Panc1 (cell line): ENCODE results near the gene ADTRP. TPM values are rescaled to one million over a fixed set of nuclear protein-coding genes. Genes with fewer than 3 reads are reported as not detected.
A peak's percentile ranks its signal among the peaks of the same experiment; 100 is the strongest.

Experiments
- ATAC-seq: fragments of 200-7000 bp; cut with Tn5 transposase; 2 replicates; pipeline ENCODE4 v1.9.1; 2020; ENCODE audit warnings: mild to moderate bottlenecking, moderate library complexity
- BruUV-seq: library from RNA; stranded (reverse); fragments of 400-500 nt; replicated peaks from 2 replicates; lab custom pipeline; 2021; lab: Mats Ljungman, UMichigan
- CTCF ChIA-PET: fragments of 300-600 bp; sonication (Branson Sonifier 250); formaldehyde crosslinking; loops from one replicate; lab custom pipeline; 2022; ENCODE audit warnings: antibody characterized with exemption; lab: Charles Lee
- POLR2A ChIA-PET: fragments of 300-600 bp; sonication (Branson Sonifier 250); formaldehyde crosslinking; loops from one replicate; lab custom pipeline; 2022; ENCODE audit warnings: antibody characterized with exemption; lab: Charles Lee
- DNase-seq: peaks from one replicate; pipeline ENCODE4 v3.0.0-alpha.2; 2010; ENCODE audit warnings: low read depth, low spot score
- H3K27ac ChIP-seq: 2 replicates; pipeline ENCODE4 v1.5.1; 2011; ENCODE audit warnings: mild to moderate bottlenecking, low read length, inconsistent platforms
- H3K27me3 ChIP-seq: fragments of 200-500 bp; sonication (Bioruptor generic); 2 replicates; pipeline ENCODE4 v1.6.0; 2014; ENCODE audit warnings: low read length, inconsistent platforms; ENCODE audit not compliant: control insufficient read depth, insufficient read depth
- H3K36me3 ChIP-seq: fragments of 200-500 bp; sonication (Bioruptor generic); 2 replicates; pipeline ENCODE4 v1.5.1; 2014; ENCODE audit warnings: inconsistent platforms, mild to moderate bottlenecking, low read length, moderate library complexity; ENCODE audit not compliant: control insufficient read depth, insufficient read depth
- H3K4me1 ChIP-seq: 2 replicates; pipeline ENCODE4 v1.5.1; 2011; ENCODE audit warnings: inconsistent platforms, mild to moderate bottlenecking, low read length, moderate library complexity; ENCODE audit not compliant: control insufficient read depth, insufficient read depth
- H3K4me3 ChIP-seq, 2 experiments: 2 replicates each; pipeline ENCODE4 v1.5.1; 2011 to 2012; ENCODE audit warnings: low read depth in 2 of 2, low read length in 2 of 2, mild to moderate bottlenecking in 2 of 2, inconsistent platforms in 1 of 2, moderate library complexity in 1 of 2
- H3K9me3 ChIP-seq: fragments of 200-500 bp; sonication (Bioruptor generic); 2 replicates; pipeline ENCODE4 v1.5.1; 2014; ENCODE audit warnings: low read depth, mild to moderate bottlenecking, inconsistent platforms, low read length, moderate library complexity; ENCODE audit not compliant: control insufficient read depth, insufficient read depth
- POLR2AphosphoS5 ChIP-seq: IDR thresholded peaks from 2 replicates; pipeline ENCODE4 v1.6.1; 2012; ENCODE audit warnings: mild to moderate bottlenecking, low read depth, low read length, moderate library complexity
- REST ChIP-seq, 2 experiments: IDR thresholded peaks; 2 replicates each; pipeline ENCODE4 v1.6.1; 2011 to 2012; ENCODE audit warnings: low read depth in 2 of 2, control low read depth in 1 of 2, low read length in 1 of 2, mild to moderate bottlenecking in 1 of 2, moderate library complexity in 1 of 2; ENCODE audit not compliant: insufficient read depth in 1 of 2
- SIN3A ChIP-seq: IDR thresholded peaks from 2 replicates; pipeline ENCODE4 v1.6.1; 2012; ENCODE audit warnings: low read depth, mild to moderate bottlenecking, low read length, moderate library complexity, borderline replicate concordance; ENCODE audit not compliant: insufficient read depth
- TCF7L2 ChIP-seq: IDR thresholded peaks from 2 replicates; pipeline ENCODE4 v1.6.1; 2011; ENCODE audit warnings: mild to moderate bottlenecking, low read depth, low read length, inconsistent platforms
- in situ Hi-C: cut with HindIII; loops from 2 replicates; pipeline ENCODE4 v1.10.0; 2016; ENCODE audit warnings: low sequenced_read_pairs, low pct_unique_long_range_greater_than_20kb
- intact Hi-C: fragments of 100-400 bp; cut with micrococcal nuclease; formaldehyde crosslinking; loops from one replicate; pipeline ENCODE4 v1.10.0; 2022; ENCODE audit not compliant: unreplicated experiment
- total RNA-seq: library from RNA; stranded (reverse); gene quantifications from one replicate; pipeline ENCODE4 v1.2.1, GENCODE V29; 2021; ENCODE audit not compliant: unreplicated experiment
- TF ChIP-seq, protein P1 (sequence below): fragments of 450-650 bp; IDR thresholded peaks from 2 replicates; pipeline ENCODE4 v1.5.1; 2017; ENCODE audit warnings: mild to moderate bottlenecking

Gene ADTRP
- total RNA-seq, 1 experiment from 2014 or later, result not detected

DNA sequence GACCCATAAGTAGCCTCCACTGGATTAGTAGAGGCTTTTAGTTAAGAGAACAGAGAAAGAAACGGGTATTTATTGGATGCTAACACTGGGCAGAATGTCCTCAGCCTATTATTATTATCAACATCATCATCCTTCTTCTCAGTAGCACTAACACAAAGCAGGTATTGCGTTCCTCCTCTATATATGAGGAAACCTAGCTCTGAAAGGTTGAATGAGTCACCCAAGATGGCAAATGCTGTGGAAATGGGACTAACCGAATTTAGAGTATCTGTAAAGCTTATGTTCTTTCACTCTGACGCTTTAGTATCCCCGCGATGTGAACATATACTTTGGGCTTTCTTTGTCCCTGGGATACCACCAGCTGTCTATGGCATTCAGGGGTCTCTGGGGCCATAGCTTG is 77.0 kb downstream of the ADTRP start:
- no TSS peak for BruUV-seq
- ATAC-seq (no peak), DNase-seq (no peak)
- Histone ChIP-seq H3K36me3 (no peaks in the 10 kb centered on the region), H3K9me3 (no peaks in the 10 kb centered on the region), H3K27ac (no peak overlapping the region), H3K4me1 (no peaks in the 10 kb centered on the region), H3K27me3 (no peaks in the 10 kb centered on the region), H3K4me3 (no peak overlapping the region)
- POLR2A ChIA-PET, result no interaction called here
- CTCF ChIA-PET, result interaction anchor here (0.6 kb wide), 1 partner anchor 373 kb away, joined by 4 read pairs; no protein-coding TSS in a partner anchor
- TF ChIP-seq REST (IDR thresholded peaks at IDR 0.05; ENCODE audit: insufficient read depth in 1 of 2, low read depth in 2 of 2, low read length in 1 of 2), result no peak
- TF ChIP-seq TCF7L2, result no peak
- no peak for TF ChIP-seq POLR2AphosphoS5
- TF ChIP-seq, protein P1, sequence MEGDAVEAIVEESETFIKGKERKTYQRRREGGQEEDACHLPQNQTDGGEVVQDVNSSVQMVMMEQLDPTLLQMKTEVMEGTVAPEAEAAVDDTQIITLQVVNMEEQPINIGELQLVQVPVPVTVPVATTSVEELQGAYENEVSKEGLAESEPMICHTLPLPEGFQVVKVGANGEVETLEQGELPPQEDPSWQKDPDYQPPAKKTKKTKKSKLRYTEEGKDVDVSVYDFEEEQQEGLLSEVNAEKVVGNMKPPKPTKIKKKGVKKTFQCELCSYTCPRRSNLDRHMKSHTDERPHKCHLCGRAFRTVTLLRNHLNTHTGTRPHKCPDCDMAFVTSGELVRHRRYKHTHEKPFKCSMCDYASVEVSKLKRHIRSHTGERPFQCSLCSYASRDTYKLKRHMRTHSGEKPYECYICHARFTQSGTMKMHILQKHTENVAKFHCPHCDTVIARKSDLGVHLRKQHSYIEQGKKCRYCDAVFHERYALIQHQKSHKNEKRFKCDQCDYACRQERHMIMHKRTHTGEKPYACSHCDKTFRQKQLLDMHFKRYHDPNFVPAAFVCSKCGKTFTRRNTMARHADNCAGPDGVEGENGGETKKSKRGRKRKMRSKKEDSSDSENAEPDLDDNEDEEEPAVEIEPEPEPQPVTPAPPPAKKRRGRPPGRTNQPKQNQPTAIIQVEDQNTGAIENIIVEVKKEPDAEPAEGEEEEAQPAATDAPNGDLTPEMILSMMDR, result no peak
- TF ChIP-seq SIN3A, result no peak
- in situ Hi-C loops, result no loop called here
- intact Hi-C loops, result no loop called here

DNA sequence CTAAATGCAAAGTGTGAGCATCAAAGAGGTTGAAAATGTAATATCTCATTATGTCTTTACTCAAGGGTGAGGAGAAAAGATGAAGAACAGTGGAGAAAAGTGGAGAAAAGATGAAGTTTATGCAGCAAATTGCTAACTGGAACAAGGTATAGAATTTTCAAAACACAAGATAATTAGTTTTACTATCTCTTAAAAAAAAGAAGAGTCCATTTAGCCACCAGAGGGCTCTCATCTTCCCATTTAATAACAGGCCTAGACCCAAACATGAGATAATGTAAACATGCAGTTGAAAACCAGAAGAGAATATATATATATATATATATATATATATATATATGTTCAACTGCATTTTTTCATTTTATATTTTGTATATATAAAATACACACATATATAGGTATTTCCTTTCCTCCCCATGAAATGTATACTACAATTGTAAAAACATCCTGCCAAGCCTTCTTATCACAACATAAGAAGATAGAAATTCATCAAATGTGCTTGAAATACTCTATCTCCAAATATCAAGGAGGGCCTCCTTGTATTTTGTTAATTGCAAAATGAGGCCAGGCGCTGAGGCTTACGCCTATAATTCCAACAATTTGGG is 78.4 kb downstream of the ADTRP start:
- no peaks in the 10 kb centered on the region for H3K27me3 ChIP-seq
- no peak for TF ChIP-seq TCF7L2
- TF ChIP-seq, protein P1, result peak; percentile 11; the same call in 1 of the 2 replicates
- ATAC-seq (no peak), DNase-seq (no peak)
- in situ Hi-C loops (no loop called here), intact Hi-C loops (no loop called here)
- H3K4me1 ChIP-seq, result no peaks in the 10 kb centered on the region
- no peaks in the 10 kb centered on the region for H3K9me3 ChIP-seq
- BruUV-seq, result no TSS peak
- no peaks in the 10 kb centered on the region for H3K36me3 ChIP-seq
- no peak overlapping the region for H3K4me3 ChIP-seq
- H3K27ac ChIP-seq, result no peak overlapping the region
- POLR2A ChIA-PET, result no interaction called here
- CTCF ChIA-PET, result no interaction called here
